ENCODE measurements around the gene KRTAP15-1.

Gene KRTAP15-1

GRCh38 chr21:30439975-30440374 lies at the start of gene KRTAP15-1:
TSS of gene KRTAP15-1 (plus strand) at chr21:30440275. CDS start at chr21:30440328, 53 bp downstream.
- no peak for DNase-seq

- DNase-seq: no peak
Observed at GRCh38 chr21:30391492-30392025, 48.5 kb upstream of the KRTAP15-1 start.

GRCh38 chr21:30395731-30396130 lies 44.3 kb upstream of the KRTAP15-1 start, which contains the start of gene KRTAP13-1:
TSS of gene KRTAP13-1 (plus strand) at chr21:30396031. CDS start at chr21:30396087, 56 bp downstream.
- no peak for DNase-seq

GRCh38 chr21:30408782-30409494 lies 31.1 kb upstream of the KRTAP15-1 start:
- DNase-seq: no peak

- DNase-seq: no peak
Observed at GRCh38 chr21:30415993-30416392, 24.1 kb upstream of the KRTAP15-1 start.

GRCh38 chr21:30425826-30426225 lies 14.2 kb upstream of the KRTAP15-1 start, which contains the start of gene KRTAP13-3:
TSS of gene KRTAP13-3 (minus strand) at chr21:30425926. CDS start at chr21:30425912, 14 bp downstream.
- no peak for DNase-seq

GRCh38 chr21:30426731-30427130 lies 13.3 kb upstream of the KRTAP15-1 start:
- no peak for DNase-seq

GRCh38 chr21:30430170-30430655 lies 9.9 kb upstream of the KRTAP15-1 start, which contains the start of gene KRTAP13-4:
TSS of gene KRTAP13-4 (plus strand) at chr21:30430220. CDS start at chr21:30430276, 56 bp downstream.
- DNase-seq: no peak

- DNase-seq: no peak
Observed at GRCh38 chr21:30434033-30434631, 5.9 kb upstream of the KRTAP15-1 start.

- no peak for DNase-seq
Observed at GRCh38 chr21:30437010-30437565, 3.0 kb upstream of the KRTAP15-1 start.

- no peak for DNase-seq
Observed at GRCh38 chr21:30443226-30443625, 3.2 kb downstream of the KRTAP15-1 start.

GRCh38 chr21:30444204-30444603 lies 4.1 kb downstream of the KRTAP15-1 start:
- DNase-seq: no peak

GRCh38 chr21:30447056-30447455 lies 7.0 kb downstream of the KRTAP15-1 start:
- DNase-seq: no peak

- no peak for DNase-seq
Observed at GRCh38 chr21:30448514-30448913, 8.4 kb downstream of the KRTAP15-1 start.

- no peak for DNase-seq
Observed at GRCh38 chr21:30463713-30464112, 23.6 kb downstream of the KRTAP15-1 start.

- DNase-seq: no peak
Observed at GRCh38 chr21:30468900-30469714, 29.0 kb downstream of the KRTAP15-1 start.

- no peak for DNase-seq
Observed at GRCh38 chr21:30478004-30478403, 37.9 kb downstream of the KRTAP15-1 start.

GRCh38 chr21:30479259-30479658 lies 39.2 kb downstream of the KRTAP15-1 start:
- DNase-seq: no peak

- DNase-seq: no peak
Observed at GRCh38 chr21:30480145-30480544, 40.1 kb downstream of the KRTAP15-1 start, which contains the start of gene KRTAP19-1. TSS of gene KRTAP19-1 (minus strand) at chr21:30480367. CDS start at chr21:30480317, 50 bp downstream.

GRCh38 chr21:30482130-30482529 lies 42.1 kb downstream of the KRTAP15-1 start:
- no peak for DNase-seq

- no peak for DNase-seq
Observed at GRCh38 chr21:30486180-30486579, 46.1 kb downstream of the KRTAP15-1 start.

GRCh38 chr21:30487336-30487735 lies 47.3 kb downstream of the KRTAP15-1 start, which contains the start of gene KRTAP19-2:
TSS of gene KRTAP19-2 (minus strand) at chr21:30487436. CDS start at chr21:30487348, 88 bp downstream.
- DNase-seq: no peak
